GM21529 (cell line): ENCODE measurements around the gene ZNF267.
A peak's percentile ranks its signal among the peaks of the same experiment; 100 is the strongest.
"Not testable (repeated sequence)": the region's sequence is repeated elsewhere in the genome, so short reads cannot be mapped to it uniquely, and the experiment has no call there.

Source experiments
- ATAC-seq: cut with Tn5 transposase; IDR thresholded peaks from one replicate; pipeline ENCODE4 v1.9.1; 2021; ENCODE audit not compliant: unreplicated experiment

The ZNF267 gene

GRCh38 chr16:31873556-31874365 lies at the start of gene ZNF267:
ZNF267 (plus strand) TSS chr16:31873807; CDS start chr16:31873967, 160 bp downstream.
- ATAC-seq, result peak; percentile 47

GRCh38 chr16:31833047-31833446 lies 40.6 kb upstream of the ZNF267 start:
- ATAC-seq, result no peak

GRCh38 chr16:31836396-31836795 lies 37.2 kb upstream of the ZNF267 start:
- ATAC-seq, result not testable (repeated sequence)

GRCh38 chr16:31842864-31843263 lies 30.7 kb upstream of the ZNF267 start:
- no peak for ATAC-seq

- ATAC-seq, result not testable (repeated sequence)
Observed at GRCh38 chr16:31848572-31848971, 25.0 kb upstream of the ZNF267 start.

- no peak for ATAC-seq
Observed at GRCh38 chr16:31853291-31853690, 20.3 kb upstream of the ZNF267 start.

- ATAC-seq, result no peak
Observed at GRCh38 chr16:31860508-31860907, 13.1 kb upstream of the ZNF267 start.

GRCh38 chr16:31861455-31861854 lies 12.2 kb upstream of the ZNF267 start:
- ATAC-seq, result no peak

GRCh38 chr16:31862761-31863160 lies 10.8 kb upstream of the ZNF267 start:
- no peak for ATAC-seq

- ATAC-seq, result no peak
Observed at GRCh38 chr16:31868164-31868563, 5.4 kb upstream of the ZNF267 start.

- ATAC-seq, result no peak
Observed at GRCh38 chr16:31868691-31869167, 4.9 kb upstream of the ZNF267 start.

GRCh38 chr16:31869511-31870201 lies 4.0 kb upstream of the ZNF267 start:
- peak; percentile 39 for ATAC-seq

GRCh38 chr16:31870809-31871208 lies 2.8 kb upstream of the ZNF267 start:
- no peak for ATAC-seq

- no peak for ATAC-seq
Observed at GRCh38 chr16:31871510-31871909, 2.1 kb upstream of the ZNF267 start.

GRCh38 chr16:31872201-31872600 lies 1.4 kb upstream of the ZNF267 start:
- no peak for ATAC-seq

- ATAC-seq, result peak; percentile 31
Observed at GRCh38 chr16:31874366-31875111, 932 bp downstream of the ZNF267 start.

- ATAC-seq, result no peak
Observed at GRCh38 chr16:31875112-31875803, 1.7 kb downstream of the ZNF267 start.

- ATAC-seq, result no peak
Observed at GRCh38 chr16:31875928-31876547, 2.4 kb downstream of the ZNF267 start.

GRCh38 chr16:31876951-31877828 lies 3.6 kb downstream of the ZNF267 start:
- ATAC-seq, result peak; percentile 59
